OCI-LY7 (cell line): ENCODE data around the gene ADAMTS13. TPM values are rescaled to one million over a fixed set of nuclear protein-coding genes. Genes with fewer than 3 reads are reported as not detected.

Experiments
- BruUV-seq: library from RNA; stranded (reverse); fragments of 400-500 nt; replicated peaks from 2 replicates; lab custom pipeline; 2021; lab: Mats Ljungman, UMichigan
- CTCF ChIA-PET: fragments of 300-600 bp; sonication (Branson Sonifier 250); formaldehyde crosslinking; loops from one replicate; lab custom pipeline; 2022; ENCODE audit warnings: antibody characterized with exemption; ENCODE audit not compliant: unreplicated experiment; lab: Charles Lee
- POLR2A ChIA-PET: fragments of 300-600 bp; sonication (Branson Sonifier 250); formaldehyde crosslinking; loops from one replicate; lab custom pipeline; 2022; ENCODE audit warnings: antibody characterized with exemption; lab: Charles Lee
- DNase-seq: peaks from one replicate; pipeline ENCODE4 v3.0.0-alpha.2; 2015; ENCODE audit warnings: low spot score
- H2AFZ ChIP-seq: fragments of 200-600 bp; sonication (generic), shearing (Covaris generic); 2 replicates; pipeline ENCODE4 v1.6.1; 2014; ENCODE audit warnings: mild to moderate bottlenecking, antibody characterized with exemption, low read length, moderate library complexity
- H3K27ac ChIP-seq: fragments of 200-600 bp; sonication (generic); 2 replicates; pipeline ENCODE4 v1.5.1; 2014; ENCODE audit warnings: mixed run types, low read depth, mild to moderate bottlenecking, moderate library complexity, low read length, inconsistent platforms; ENCODE audit not compliant: poor library complexity, severe bottlenecking
- H3K36me3 ChIP-seq: fragments of 200-600 bp; sonication (generic); 2 replicates; pipeline ENCODE4 v1.6.1; 2014; ENCODE audit warnings: mild to moderate bottlenecking, antibody characterized with exemption, low read length, moderate library complexity, mixed read lengths; ENCODE audit not compliant: insufficient read depth
- H3K4me1 ChIP-seq: fragments of 200-600 bp; sonication (generic); 2 replicates; pipeline ENCODE4 v1.5.1; 2014; ENCODE audit warnings: mild to moderate bottlenecking, low read length; ENCODE audit not compliant: insufficient read depth, poor library complexity, severe bottlenecking
- H3K4me2 ChIP-seq: fragments of 200-600 bp; sonication (generic); 2 replicates; pipeline ENCODE4 v1.6.1; 2014; ENCODE audit warnings: mild to moderate bottlenecking, low read length
- H3K4me3 ChIP-seq: fragments of 200-600 bp; sonication (generic); 2 replicates; pipeline ENCODE4 v1.5.1; 2014; ENCODE audit warnings: mild to moderate bottlenecking, low read depth, low read length; ENCODE audit not compliant: poor library complexity, severe bottlenecking
- H3K79me2 ChIP-seq: fragments of 200-600 bp; sonication (generic); 2 replicates; pipeline ENCODE4 v1.6.1; 2016; ENCODE audit warnings: low read depth, mild to moderate bottlenecking, low read length, moderate library complexity, mixed read lengths; ENCODE audit not compliant: insufficient read depth
- H3K9me2 ChIP-seq: fragments of 200-600 bp; sonication (generic); 2 replicates; pipeline ENCODE4 v1.6.1; 2016; ENCODE audit warnings: mild to moderate bottlenecking, low read length, mixed read lengths; ENCODE audit not compliant: insufficient read depth
- H3K9me3 ChIP-seq: fragments of 200-600 bp; sonication (generic); 2 replicates; pipeline ENCODE4 v1.6.1; 2014; ENCODE audit warnings: mild to moderate bottlenecking, mixed run types, low read length, mixed read lengths
- H4K20me1 ChIP-seq: fragments of 200-600 bp; sonication (generic); 2 replicates; pipeline ENCODE4 v1.6.1; 2014; ENCODE audit warnings: mild to moderate bottlenecking, antibody characterized with exemption, low read length, moderate library complexity, mixed read lengths; ENCODE audit not compliant: insufficient read depth
- CTCF ChIP-seq: fragments of 200-600 bp; sonication (generic); conservative IDR thresholded peaks from 2 replicates; pipeline ENCODE4 v1.5.1; 2014; ENCODE audit warnings: mild to moderate bottlenecking, antibody characterized with exemption, low read length, moderate library complexity, mixed read lengths
- EZH2phosphoT487 ChIP-seq: fragments of 200-600 bp; sonication (generic); IDR thresholded peaks from 2 replicates; pipeline ENCODE4 v1.6.1; 2018; ENCODE audit warnings: low read depth, borderline replicate concordance, mild to moderate bottlenecking, mixed run types, antibody characterized with exemption, low read length, moderate library complexity, mixed read lengths
- intact Hi-C: fragments of 100-400 bp; cut with micrococcal nuclease; formaldehyde crosslinking; loops from one replicate; pipeline ENCODE4 v1.10.0; 2022; ENCODE audit not compliant: unreplicated experiment
- total RNA-seq, 2 experiments: library from RNA; depleted of rRNA in 1 of 2; stranded (reverse); fragments of >200 nt in 1 of 2; shearing (Covaris generic) in 1 of 2; gene quantifications; 2 replicates each; pipeline ENCODE4 v1.2.3, GENCODE V29; 2014 to 2022

ADAMTS13 gene
- total RNA-seq, 2 experiments from 2014 or later: 6.2 to 18.1 TPM

- BruUV-seq: no TSS peak
- ChIA-PET POLR2A (no interaction called here), CTCF (interaction anchor here (0.7 kb wide), 1 partner anchor 310 kb away, joined by 4 read pairs; no protein-coding TSS in a partner anchor)
- H3K4me3 ChIP-seq: no peak overlapping the region
- H3K9me3 ChIP-seq: no peaks in the 10 kb centered on the region
- TF ChIP-seq CTCF (no peak), EZH2phosphoT487 (no peak)
- no peaks in the 10 kb centered on the region for H3K79me2 ChIP-seq
- H3K4me2 ChIP-seq: no peak overlapping the region
- H4K20me1 ChIP-seq: no peaks in the 10 kb centered on the region
- H3K9me2 ChIP-seq: no peaks in the 10 kb centered on the region
- peaks cover 3% of the 10 kb centered on the region for H3K4me1 ChIP-seq
- DNase-seq: no peak
- intact Hi-C loops: no loop called here
- H3K27ac ChIP-seq: no peak overlapping the region
- no peaks in the 10 kb centered on the region for H3K36me3 ChIP-seq
- H2AFZ ChIP-seq: no peak overlapping the region
Measured at GRCh38 chr9:133490865-133491655, 68.9 kb downstream of the ADAMTS13 start.

- Histone ChIP-seq H3K27ac (no peak overlapping the region), H3K4me2 (no peak overlapping the region), H2AFZ (no peak overlapping the region), H4K20me1 (no peaks in the 10 kb centered on the region), H3K4me3 (no peak overlapping the region), H3K9me3 (no peaks in the 10 kb centered on the region), H3K4me1 (no peaks in the 10 kb centered on the region), H3K9me2 (no peaks in the 10 kb centered on the region), H3K36me3 (no peaks in the 10 kb centered on the region), H3K79me2 (no peaks in the 10 kb centered on the region)
- CTCF ChIA-PET: no interaction called here
- no TSS peak for BruUV-seq
- TF ChIP-seq CTCF: no peak
- no peak for TF ChIP-seq EZH2phosphoT487
- no peak for DNase-seq
- intact Hi-C loops: no loop called here
- POLR2A ChIA-PET: no interaction called here
Measured at GRCh38 chr9:133491656-133491925, 69.4 kb downstream of the ADAMTS13 start.
